ENCODE results near the gene SGTA.

The SGTA gene

DNA sequence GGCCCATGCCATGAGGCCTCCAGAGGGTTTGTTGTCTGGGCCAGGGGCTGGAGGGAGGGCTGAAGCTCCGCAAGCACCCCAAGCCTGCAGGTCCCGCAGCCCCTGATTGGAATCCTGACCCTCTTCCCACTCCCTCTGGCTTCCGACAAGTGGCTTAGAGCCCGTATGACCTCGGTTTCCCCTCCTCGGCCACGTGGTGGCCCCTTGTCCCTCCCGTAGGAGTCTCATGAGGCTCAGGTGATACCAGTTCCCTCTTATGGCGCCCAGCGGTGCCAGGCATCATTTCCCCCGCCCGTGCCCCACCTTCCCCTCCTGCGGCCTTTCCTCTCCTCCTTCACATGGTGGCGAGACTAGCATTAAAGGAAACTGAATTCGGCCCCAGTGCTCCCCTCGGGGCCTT lies 8.4 kb upstream of the SGTA start:
- Histone ChIP-seq H3K4me2 (ENCODE audit: low read depth, low read length) (no peak overlapping the region), H2AFZ (ENCODE audit: low read length) (no peak overlapping the region), H3K4me1 (ENCODE audit: low read length) (no peaks in the 10 kb centered on the region), H3K36me3 (replicated peaks; ENCODE audit: insufficient read depth, low read length) (no peaks in the 10 kb centered on the region; the same call in none of the 2 replicates), H3K4me3 (ENCODE audit: low read length) (no peak overlapping the region), H3K9ac (ENCODE audit: low read length) (no peak overlapping the region), H3K27me3 (replicated peaks; ENCODE audit: insufficient read depth, low read length) (no peaks in the 10 kb centered on the region), H3F3A (ENCODE audit: insufficient read depth, low read length) (no peaks in the 10 kb centered on the region), H3K79me2 (ENCODE audit: low read length) (peaks cover 62% of the 10 kb centered on the region), H3K27ac (ENCODE audit: low read length) (no peak overlapping the region), H3K9me3 (replicated peaks; ENCODE audit: insufficient read depth, low read length) (no peaks in the 10 kb centered on the region), H4K20me1 (ENCODE audit: insufficient read depth, low read length) (no peaks in the 10 kb centered on the region), H3K9me2 (replicated peaks; ENCODE audit: insufficient read depth, low read length) (no peaks in the 10 kb centered on the region)
- TF ChIP-seq EZH2 (optimal IDR thresholded peaks at IDR 0.05; ENCODE audit: low read depth, low read length) (no peak), EZH2phosphoT487 (IDR thresholded peaks at IDR 0.05; ENCODE audit: low read length) (no peak)
- TF ChIP-seq, protein P1, sequence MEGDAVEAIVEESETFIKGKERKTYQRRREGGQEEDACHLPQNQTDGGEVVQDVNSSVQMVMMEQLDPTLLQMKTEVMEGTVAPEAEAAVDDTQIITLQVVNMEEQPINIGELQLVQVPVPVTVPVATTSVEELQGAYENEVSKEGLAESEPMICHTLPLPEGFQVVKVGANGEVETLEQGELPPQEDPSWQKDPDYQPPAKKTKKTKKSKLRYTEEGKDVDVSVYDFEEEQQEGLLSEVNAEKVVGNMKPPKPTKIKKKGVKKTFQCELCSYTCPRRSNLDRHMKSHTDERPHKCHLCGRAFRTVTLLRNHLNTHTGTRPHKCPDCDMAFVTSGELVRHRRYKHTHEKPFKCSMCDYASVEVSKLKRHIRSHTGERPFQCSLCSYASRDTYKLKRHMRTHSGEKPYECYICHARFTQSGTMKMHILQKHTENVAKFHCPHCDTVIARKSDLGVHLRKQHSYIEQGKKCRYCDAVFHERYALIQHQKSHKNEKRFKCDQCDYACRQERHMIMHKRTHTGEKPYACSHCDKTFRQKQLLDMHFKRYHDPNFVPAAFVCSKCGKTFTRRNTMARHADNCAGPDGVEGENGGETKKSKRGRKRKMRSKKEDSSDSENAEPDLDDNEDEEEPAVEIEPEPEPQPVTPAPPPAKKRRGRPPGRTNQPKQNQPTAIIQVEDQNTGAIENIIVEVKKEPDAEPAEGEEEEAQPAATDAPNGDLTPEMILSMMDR (IDR thresholded peaks at IDR 0.05; ENCODE audit: low read length), result no peak
- DNase-seq, result no peak

DNA sequence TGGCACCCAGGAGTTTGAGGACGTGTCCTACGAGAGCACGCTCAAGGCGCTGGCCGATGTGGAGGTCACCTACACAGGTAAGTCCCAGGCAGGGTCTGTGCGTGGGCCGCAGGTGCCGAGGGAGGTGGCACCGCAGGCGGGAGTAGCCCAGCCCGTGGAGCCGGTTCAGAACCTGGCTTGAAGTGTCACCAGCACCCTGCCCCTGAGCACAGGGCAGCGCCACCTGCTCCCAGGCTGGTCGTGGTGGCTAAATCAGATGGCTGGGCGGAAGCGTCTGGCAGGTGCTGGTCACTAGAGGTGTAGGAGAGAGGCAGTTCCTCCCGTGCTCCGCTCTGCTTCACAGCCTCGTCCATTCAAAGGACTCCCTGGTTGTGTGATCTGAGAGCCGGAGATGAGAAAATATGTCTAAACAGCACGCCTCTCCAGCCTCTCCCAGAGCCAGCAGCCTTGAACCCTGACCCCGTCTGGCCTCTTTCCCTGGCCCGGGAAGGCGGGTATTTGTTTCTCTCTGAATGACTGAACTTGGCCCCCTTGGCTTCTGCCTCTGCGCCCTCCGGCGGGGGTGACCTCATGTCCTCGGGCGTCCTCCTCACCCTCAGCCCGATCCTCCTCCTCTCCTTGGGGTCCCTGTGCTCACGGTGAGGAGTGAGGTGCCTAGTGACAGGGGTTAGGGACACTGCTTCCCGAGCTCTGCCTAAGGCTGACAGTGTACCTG lies 7.6 kb upstream of the SGTA start:
- H3K36me3 ChIP-seq (replicated peaks; ENCODE audit: insufficient read depth, low read length), result no peaks in the 10 kb centered on the region; the same call in none of the 2 replicates
- no peak overlapping the region for H3K9ac ChIP-seq (ENCODE audit: low read length)
- no peaks in the 10 kb centered on the region for H3K4me1 ChIP-seq (ENCODE audit: low read length)

DNA sequence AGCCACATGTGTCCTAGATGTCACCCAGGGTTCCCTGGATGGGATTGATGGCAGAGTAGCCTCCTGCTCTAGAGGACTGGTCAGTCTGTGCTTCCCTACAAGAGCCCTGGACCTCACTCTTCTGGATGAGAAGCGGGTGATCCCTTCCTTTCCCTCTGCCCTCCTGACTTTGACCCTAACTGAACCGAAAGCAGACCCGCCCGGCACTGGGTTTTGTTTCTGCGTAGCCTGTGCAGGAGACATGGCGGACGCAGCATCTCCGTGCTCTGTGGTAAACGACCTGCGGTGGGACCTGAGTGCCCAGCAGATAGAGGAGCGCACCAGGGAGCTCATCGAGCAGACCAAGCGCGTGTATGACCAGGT lies 7.1 kb upstream of the SGTA start:
- H3K27ac ChIP-seq (ENCODE audit: low read length), result no peak overlapping the region
- no peaks in the 10 kb centered on the region for H3K4me1 ChIP-seq (ENCODE audit: low read length)
- no peaks in the 10 kb centered on the region for H3K27me3 ChIP-seq (replicated peaks; ENCODE audit: insufficient read depth, low read length)
- H3F3A ChIP-seq (ENCODE audit: insufficient read depth, low read length), result no peaks in the 10 kb centered on the region
- peaks cover 66% of the 10 kb centered on the region for H3K79me2 ChIP-seq (ENCODE audit: low read length)
- no peak for DNase-seq
- TF ChIP-seq, protein P1 (IDR thresholded peaks at IDR 0.05; ENCODE audit: low read length), result no peak
- TF ChIP-seq EZH2phosphoT487 (IDR thresholded peaks at IDR 0.05; ENCODE audit: low read length), result no peak
- TF ChIP-seq EZH2 (optimal IDR thresholded peaks at IDR 0.05; ENCODE audit: low read depth, low read length), result no peak
- H2AFZ ChIP-seq (ENCODE audit: low read length), result no peak overlapping the region
- H3K36me3 ChIP-seq (replicated peaks; ENCODE audit: insufficient read depth, low read length), result no peaks in the 10 kb centered on the region; the same call in none of the 2 replicates
- H3K9me2 ChIP-seq (replicated peaks; ENCODE audit: insufficient read depth, low read length), result no peaks in the 10 kb centered on the region
- H4K20me1 ChIP-seq (ENCODE audit: insufficient read depth, low read length), result no peaks in the 10 kb centered on the region
- H3K4me3 ChIP-seq (ENCODE audit: low read length), result no peak overlapping the region
- no peak overlapping the region for H3K4me2 ChIP-seq (ENCODE audit: low read depth, low read length)
- no peak overlapping the region for H3K9ac ChIP-seq (ENCODE audit: low read length)
- H3K9me3 ChIP-seq (replicated peaks; ENCODE audit: insufficient read depth, low read length), result no peaks in the 10 kb centered on the region

More for the DNA sequence above, 7.6 kb upstream of the SGTA start:
- H2AFZ ChIP-seq (ENCODE audit: low read length), result no peak overlapping the region
- H3K9me2 ChIP-seq (replicated peaks; ENCODE audit: insufficient read depth, low read length), result no peaks in the 10 kb centered on the region
- TF ChIP-seq EZH2 (optimal IDR thresholded peaks at IDR 0.05; ENCODE audit: low read depth, low read length) (no peak), EZH2phosphoT487 (IDR thresholded peaks at IDR 0.05; ENCODE audit: low read length) (no peak)
- TF ChIP-seq, protein P1 (IDR thresholded peaks at IDR 0.05; ENCODE audit: low read length), result no peak
- no peaks in the 10 kb centered on the region for H3K27me3 ChIP-seq (replicated peaks; ENCODE audit: insufficient read depth, low read length)
- H3K4me2 ChIP-seq (ENCODE audit: low read depth, low read length), result no peak overlapping the region
- H3K9me3 ChIP-seq (replicated peaks; ENCODE audit: insufficient read depth, low read length), result no peaks in the 10 kb centered on the region
- DNase-seq, result no peak
- no peak overlapping the region for H3K4me3 ChIP-seq (ENCODE audit: low read length)
- no peak overlapping the region for H3K27ac ChIP-seq (ENCODE audit: low read length)
- no peaks in the 10 kb centered on the region for H4K20me1 ChIP-seq (ENCODE audit: insufficient read depth, low read length)
- no peaks in the 10 kb centered on the region for H3F3A ChIP-seq (ENCODE audit: insufficient read depth, low read length)
- peaks cover 64% of the 10 kb centered on the region for H3K79me2 ChIP-seq (ENCODE audit: low read length)
